Fibroblast of mammary gland (primary cell): ENCODE data around the gene FBXL20.

Experiments
- DNase-seq: peaks from one replicate; pipeline ENCODE4 v3.0.0-alpha.2; 2010; ENCODE audit warnings: low read depth
- H3K4me3 ChIP-seq: 2 replicates; pipeline ENCODE4 v1.5.1; 2011; ENCODE audit warnings: low read depth, mild to moderate bottlenecking, low read length, moderate library complexity; ENCODE audit not compliant: control insufficient read depth
- CTCF ChIP-seq: conservative IDR thresholded peaks from 2 replicates; pipeline ENCODE4 v1.5.1; 2011; ENCODE audit warnings: low read depth, low read length, inconsistent platforms; ENCODE audit not compliant: control insufficient read depth, insufficient read depth

The FBXL20 gene

DNA sequence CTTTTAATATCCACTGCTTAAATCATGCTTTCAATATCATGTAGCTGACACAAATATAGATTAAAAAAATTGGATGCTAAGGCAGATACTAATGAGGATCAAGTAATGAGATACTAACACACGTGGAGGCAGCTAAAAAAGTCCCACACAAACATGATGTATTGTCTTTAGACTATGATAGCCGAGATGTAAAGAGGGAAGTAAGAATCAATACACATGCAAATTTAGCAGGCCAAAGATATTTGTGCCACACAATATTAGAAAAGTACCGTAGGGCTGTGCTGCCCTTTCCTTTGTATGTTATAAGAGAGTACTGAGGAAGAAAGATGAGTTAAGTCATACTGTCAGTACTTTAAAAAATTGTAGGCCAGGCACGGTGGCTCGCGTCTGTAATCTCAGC, 124.3 kb downstream of the FBXL20 start:
- no peak for TF ChIP-seq CTCF
- no peak overlapping the region for H3K4me3 ChIP-seq

DNA sequence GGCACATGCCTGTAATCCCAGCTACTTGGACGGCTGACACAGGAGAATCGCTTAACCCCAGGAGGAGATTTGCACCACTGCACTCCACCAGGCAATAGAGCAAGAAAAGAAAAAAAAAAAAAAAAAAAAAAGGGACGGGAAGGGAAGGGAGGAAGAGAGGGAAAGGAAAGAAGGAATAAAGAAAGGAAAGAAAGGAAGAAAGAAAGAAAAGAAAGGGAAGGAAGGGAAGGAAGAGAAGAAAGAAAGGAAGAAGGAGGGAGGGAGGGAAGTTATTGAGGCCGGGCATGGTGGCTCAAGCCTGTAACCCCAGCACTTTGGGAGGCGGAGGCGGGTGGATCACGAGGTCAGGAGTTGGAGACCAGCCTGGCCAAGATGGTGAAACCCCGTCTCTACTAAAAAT, 125.3 kb downstream of the FBXL20 start:
- TF ChIP-seq CTCF: no peak
- DNase-seq: no peak
- H3K4me3 ChIP-seq: no peak overlapping the region

More for the DNA sequence above, 124.3 kb downstream of the FBXL20 start:
- no peak for DNase-seq

GRCh38 chr17:39271546-39271945, 129.9 kb downstream of the FBXL20 start:
- no peak overlapping the region for H3K4me3 ChIP-seq
- no peak for TF ChIP-seq CTCF
- peak; percentile 30 for DNase-seq

GRCh38 chr17:39270923-39271322, 130.5 kb downstream of the FBXL20 start:
- H3K4me3 ChIP-seq: no peak overlapping the region
- DNase-seq: peak; percentile 82
- TF ChIP-seq CTCF: peak; percentile 65

- H3K4me3 ChIP-seq: no peak overlapping the region
- TF ChIP-seq CTCF: no peak
- peak; percentile 60 for DNase-seq
Observed at GRCh38 chr17:39264119-39264518, 137.3 kb downstream of the FBXL20 start.

DNA sequence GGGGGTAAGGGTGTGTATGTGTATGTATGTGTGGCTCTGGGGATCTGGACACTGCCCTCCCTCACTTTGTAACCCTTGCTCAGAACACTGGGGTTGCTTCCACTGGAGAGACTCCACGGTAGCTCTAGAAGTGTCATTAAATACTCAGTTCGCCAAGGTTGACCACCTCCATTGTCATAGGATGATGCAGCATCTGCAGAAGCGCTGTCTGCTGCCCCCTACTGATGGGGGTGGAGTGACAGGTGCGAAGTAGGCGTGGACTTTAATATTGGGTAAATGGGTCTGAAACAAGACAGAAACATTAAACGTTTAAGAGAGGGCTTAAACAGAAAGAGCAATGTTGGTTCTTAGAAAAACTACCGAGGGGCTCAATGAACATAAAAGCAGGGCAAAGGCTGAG, 140.1 kb downstream of the FBXL20 start:
- DNase-seq: no peak
- H3K4me3 ChIP-seq: no peak overlapping the region
- TF ChIP-seq CTCF: no peak

GRCh38 chr17:39252788-39253460, 148.5 kb downstream of the FBXL20 start:
- no peak overlapping the region for H3K4me3 ChIP-seq
- no peak for TF ChIP-seq CTCF

More at GRCh38 chr17:39252788-39253460, 148.5 kb downstream of the FBXL20 start:
- no peak for DNase-seq
